ENCODE measurements around the gene ANKS1B.

- no peak for TF ChIP-seq CTCF (conservative IDR thresholded peaks at IDR 0.05; ENCODE audit: low read length)
- no peak for TF ChIP-seq EZH2phosphoT487 (IDR thresholded peaks at IDR 0.05; ENCODE audit: borderline replicate concordance)
Measured at GRCh38 chr12:99442758-99443157, 542.0 kb downstream of the ANKS1B start.
